CD4-positive, alpha-beta T cell (primary cell): Measurements from ENCODE around the gene CRIM1. TPM values are rescaled to one million over a fixed set of nuclear protein-coding genes. Genes with fewer than 3 reads are reported as not detected.

Experiments
- ATAC-seq: fragments of 200-7000 bp; cut with Tn5 transposase; one replicate; pipeline ENCODE4 v1.10.0; 2022; ENCODE audit warnings: mild to moderate bottlenecking; ENCODE audit not compliant: poor library complexity
- CTCF ChIA-PET: fragments of 350-600 bp; sonication (Branson Sonifier 250); formaldehyde crosslinking; loops from one replicate; lab custom pipeline; 2021; ENCODE audit warnings: antibody characterized with exemption, inconsistent platforms; lab: Charles Lee
- POLR2A ChIA-PET: fragments of 350-600 bp; sonication (Branson Sonifier 250); formaldehyde crosslinking; loops from one replicate; lab custom pipeline; 2021; ENCODE audit warnings: antibody characterized with exemption, inconsistent platforms; lab: Charles Lee
- DNase-seq, 14 experiments: peaks; one replicate each; pipeline ENCODE4 v3.0.0-alpha.2; 2013 to 2020; ENCODE audit warnings: mixed read lengths in 2 of 14
- H3K27ac ChIP-seq, 2 donors: one replicate each; pipeline versions ENCODE4 v1.5.1 to v1.7.0; 2013; ENCODE audit warnings: low read length in 2 of 2, low read depth in 1 of 2, mild to moderate bottlenecking in 1 of 2
- H3K27me3 ChIP-seq, 2 experiments: 1 replicate in 1 of 2; 2 replicates in 1 of 2; pipeline versions ENCODE4 v1.6.1 to v1.7.0; 2013; ENCODE audit warnings: low read length in 2 of 2, control low read depth in 1 of 2, mild to moderate bottlenecking in 1 of 2, moderate library complexity in 1 of 2; ENCODE audit not compliant: insufficient read depth in 2 of 2, control insufficient read depth in 1 of 2
- H3K36me3 ChIP-seq: one replicate; pipeline ENCODE4 v1.6.1; 2013; ENCODE audit warnings: low read length, control low read depth; ENCODE audit not compliant: insufficient read depth
- H3K4me1 ChIP-seq: one replicate; pipeline ENCODE4 v1.6.1; 2013; ENCODE audit warnings: low read length, control low read depth; ENCODE audit not compliant: insufficient read depth
- H3K4me3 ChIP-seq: one replicate; pipeline ENCODE4 v1.5.1; 2013; ENCODE audit warnings: mild to moderate bottlenecking, low read length, moderate library complexity
- H3K9me3 ChIP-seq, 2 experiments: 1 replicate in 1 of 2; 2 replicates in 1 of 2; pipeline versions ENCODE4 v1.6.1 to v1.7.0; 2013; ENCODE audit warnings: low read length in 2 of 2, mild to moderate bottlenecking in 2 of 2, control low read depth in 1 of 2, moderate library complexity in 1 of 2; ENCODE audit not compliant: control insufficient read depth in 1 of 2, insufficient read depth in 1 of 2
- H3K27ac Mint-ChIP-seq: one replicate; pipeline ENCODE4 v1.8.0; 2020; ENCODE audit warnings: mixed read lengths
- H3K27me3 Mint-ChIP-seq: one replicate; pipeline ENCODE4 v1.8.0; 2021; ENCODE audit warnings: mixed read lengths
- H3K36me3 Mint-ChIP-seq: one replicate; pipeline ENCODE4 v1.8.0; 2021; ENCODE audit warnings: low read depth, mixed read lengths
- H3K4me1 Mint-ChIP-seq: one replicate; pipeline ENCODE4 v1.8.0; 2021; ENCODE audit warnings: low read depth, mixed read lengths
- H3K4me3 Mint-ChIP-seq: one replicate; pipeline ENCODE4 v1.8.0; 2020; ENCODE audit warnings: mild to moderate bottlenecking, mixed read lengths
- H3K9me3 Mint-ChIP-seq: one replicate; pipeline ENCODE4 v1.8.0; 2020; ENCODE audit warnings: mixed read lengths
- intact Hi-C, 2 experiments: fragments of 100-400 bp; cut with DNase I in 1 of 2; cut with micrococcal nuclease in 1 of 2; formaldehyde crosslinking; loops; one replicate each; pipeline versions ENCODE4 v1.15.1 to v1.9.0; 2023 to 2025; cut with DNase I, micrococcal nuclease
- total RNA-seq, 174 experiments: library from RNA in 2 of 174; stranded (reverse) in 2 of 174; gene quantifications; one replicate each; pipeline ENCODE4 v1.2.3 and lab custom pipeline; 2021 to 2026
- TF ChIP-seq, protein P1 (sequence below): fragments of 200-600 bp; IDR thresholded peaks from one replicate; pipeline ENCODE4 v1.8.0; 2022; ENCODE audit warnings: antibody characterized with exemption, mild to moderate bottlenecking

CRIM1 gene
- total RNA-seq, 2 experiments from 2014 or later = 1.1 to 1.7 TPM

DNA sequence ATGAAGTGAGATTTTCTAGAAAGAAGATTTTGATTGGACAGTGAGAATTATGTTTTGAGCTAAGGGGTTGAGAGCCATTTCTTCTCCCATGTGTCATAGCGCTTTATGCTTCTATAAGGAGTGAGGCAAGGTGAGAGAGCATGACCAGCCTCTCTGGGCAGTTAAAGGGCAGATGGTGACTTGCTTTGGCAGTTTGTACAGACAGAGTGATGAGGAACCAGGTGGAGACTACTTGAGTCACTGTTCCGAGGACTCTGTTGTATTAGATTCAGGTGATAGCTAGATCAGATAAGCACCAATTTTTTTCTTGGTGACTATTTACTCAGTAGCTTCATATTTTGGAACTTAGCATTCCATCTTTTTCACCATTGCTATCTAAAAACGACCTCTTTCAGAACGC lies 4.5 kb downstream of the CRIM1 start:
- ChIA-PET POLR2A (no interaction called here), CTCF (no interaction called here)
- intact Hi-C loops = no loop called here
- Histone ChIP-seq H3K4me3 (no peak overlapping the region), H3K4me1 (peaks cover 22% of the 10 kb centered on the region), H3K27me3 (peaks cover 19 to 43% of the 10 kb centered on the region in 2 experiments), H3K36me3 (no peaks in the 10 kb centered on the region), H3K27ac (no peak overlapping the region), H3K9me3 (no peaks in the 10 kb centered on the region)
- ATAC-seq = no peak
- Mint-ChIP-seq H3K4me1 (peaks cover 24% of the 10 kb centered on the region), H3K27me3 (peaks cover 53% of the 10 kb centered on the region), H3K27ac (no peak overlapping the region), H3K4me3 (no peak overlapping the region), H3K9me3 (no peaks in the 10 kb centered on the region), H3K36me3 (no peaks in the 10 kb centered on the region)
- TF ChIP-seq, protein P1, sequence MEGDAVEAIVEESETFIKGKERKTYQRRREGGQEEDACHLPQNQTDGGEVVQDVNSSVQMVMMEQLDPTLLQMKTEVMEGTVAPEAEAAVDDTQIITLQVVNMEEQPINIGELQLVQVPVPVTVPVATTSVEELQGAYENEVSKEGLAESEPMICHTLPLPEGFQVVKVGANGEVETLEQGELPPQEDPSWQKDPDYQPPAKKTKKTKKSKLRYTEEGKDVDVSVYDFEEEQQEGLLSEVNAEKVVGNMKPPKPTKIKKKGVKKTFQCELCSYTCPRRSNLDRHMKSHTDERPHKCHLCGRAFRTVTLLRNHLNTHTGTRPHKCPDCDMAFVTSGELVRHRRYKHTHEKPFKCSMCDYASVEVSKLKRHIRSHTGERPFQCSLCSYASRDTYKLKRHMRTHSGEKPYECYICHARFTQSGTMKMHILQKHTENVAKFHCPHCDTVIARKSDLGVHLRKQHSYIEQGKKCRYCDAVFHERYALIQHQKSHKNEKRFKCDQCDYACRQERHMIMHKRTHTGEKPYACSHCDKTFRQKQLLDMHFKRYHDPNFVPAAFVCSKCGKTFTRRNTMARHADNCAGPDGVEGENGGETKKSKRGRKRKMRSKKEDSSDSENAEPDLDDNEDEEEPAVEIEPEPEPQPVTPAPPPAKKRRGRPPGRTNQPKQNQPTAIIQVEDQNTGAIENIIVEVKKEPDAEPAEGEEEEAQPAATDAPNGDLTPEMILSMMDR = no peak
- DNase-seq = no peak

DNA sequence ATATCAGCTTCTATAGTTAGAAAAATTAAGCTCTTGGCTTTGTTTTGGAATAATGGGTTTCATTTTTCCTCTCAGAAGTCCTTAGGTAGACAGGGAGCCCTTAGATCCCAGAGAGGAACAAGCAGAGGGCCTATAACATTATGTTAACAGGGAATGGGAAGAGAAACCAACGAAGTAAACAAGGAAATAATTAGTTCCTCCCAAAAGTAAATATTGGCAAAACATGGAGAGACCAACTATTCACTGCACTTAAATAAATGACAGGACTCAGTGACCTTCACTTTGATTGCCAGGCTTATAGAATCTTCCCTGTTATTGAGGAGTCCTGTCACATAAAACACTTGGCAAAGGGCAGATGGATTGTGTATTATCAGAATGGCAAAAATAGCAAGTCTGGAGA lies 5.3 kb downstream of the CRIM1 start:
- Mint-ChIP-seq H3K4me3 (no peak overlapping the region), H3K4me1 (peaks cover 24% of the 10 kb centered on the region), H3K36me3 (no peaks in the 10 kb centered on the region), H3K9me3 (no peaks in the 10 kb centered on the region), H3K27ac (no peak overlapping the region), H3K27me3 (peaks cover 53% of the 10 kb centered on the region)
- Histone ChIP-seq H3K4me3 (no peak overlapping the region), H3K4me1 (peaks cover 20% of the 10 kb centered on the region), H3K27me3 (peaks cover 19 to 43% of the 10 kb centered on the region in 2 experiments), H3K27ac (no peak overlapping the region), H3K36me3 (no peaks in the 10 kb centered on the region), H3K9me3 (no peaks in the 10 kb centered on the region)
- no peak for ATAC-seq
- ChIA-PET CTCF (no interaction called here), POLR2A (no interaction called here)
- DNase-seq = no peak
- intact Hi-C loops = no loop called here
- TF ChIP-seq, protein P1 = no peak

DNA sequence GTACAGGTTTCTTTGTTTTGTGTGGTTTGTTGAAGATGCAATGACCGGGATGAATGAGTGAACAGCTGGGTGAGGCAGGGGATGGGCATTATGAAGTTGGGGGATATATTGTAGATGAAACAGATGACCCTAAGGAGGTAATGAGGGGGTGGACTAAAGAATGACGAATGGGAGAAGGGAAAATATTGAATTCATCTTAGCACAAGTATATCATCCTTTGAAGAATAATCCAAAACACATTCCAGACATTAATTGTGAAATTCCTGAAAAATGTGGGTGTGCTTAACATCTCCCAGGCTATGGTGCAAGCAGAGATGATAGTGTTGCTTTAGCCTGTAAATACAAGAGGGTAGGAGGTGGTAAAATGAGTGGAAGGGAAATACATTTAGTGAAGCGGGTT lies 5.8 kb downstream of the CRIM1 start:
- Histone ChIP-seq H3K4me1 (peaks cover 18% of the 10 kb centered on the region), H3K27me3 (peaks cover 19 to 41% of the 10 kb centered on the region in 2 experiments), H3K36me3 (no peaks in the 10 kb centered on the region), H3K4me3 (no peak overlapping the region), H3K9me3 (no peaks in the 10 kb centered on the region), H3K27ac (no peak overlapping the region)
- H3K4me1 Mint-ChIP-seq = peaks cover 24% of the 10 kb centered on the region
- intact Hi-C loops = no loop called here
- TF ChIP-seq, protein P1 = no peak
- H3K27me3 Mint-ChIP-seq = peaks cover 53% of the 10 kb centered on the region
- ChIA-PET CTCF (no interaction called here), POLR2A (no interaction called here)
- DNase-seq = no peak
- no peak for ATAC-seq
- H3K36me3 Mint-ChIP-seq = no peaks in the 10 kb centered on the region
- no peak overlapping the region for H3K4me3 Mint-ChIP-seq
- no peaks in the 10 kb centered on the region for H3K9me3 Mint-ChIP-seq
- no peak overlapping the region for H3K27ac Mint-ChIP-seq
